AG04449 (cell line): ENCODE measurements around the gene MBNL2.

ENCODE experiments used
- CTCF ChIA-PET: fragments of 350-600 bp; formaldehyde crosslinking; extraction: SDS; loops from one replicate; lab custom pipeline; 2021; ENCODE audit warnings: antibody characterized with exemption; lab: Yijun Ruan, JAX
- POLR2A ChIA-PET: fragments of 400-600, 350-600 bp; formaldehyde crosslinking; extraction: SDS; loops from one replicate; lab custom pipeline; 2020; ENCODE audit warnings: antibody characterized with exemption, inconsistent platforms; lab: Yijun Ruan, JAX
- DNase-seq: peaks from one replicate; pipeline ENCODE4 v3.0.0-alpha.2; 2010; ENCODE audit warnings: low read depth, low spot score
- H3K4me3 ChIP-seq: 2 replicates; pipeline ENCODE4 v1.5.1; 2011; ENCODE audit warnings: low read depth, mild to moderate bottlenecking, control low read depth, low read length
- TF ChIP-seq, protein P1 (sequence below): IDR thresholded peaks from one replicate; pipeline ENCODE4 v1.5.1; 2011; ENCODE audit warnings: mild to moderate bottlenecking, moderate library complexity, low read length, control low read depth, inconsistent platforms; ENCODE audit not compliant: insufficient read depth; ENCODE audit errors: missing control alignments

MBNL2 gene

DNA sequence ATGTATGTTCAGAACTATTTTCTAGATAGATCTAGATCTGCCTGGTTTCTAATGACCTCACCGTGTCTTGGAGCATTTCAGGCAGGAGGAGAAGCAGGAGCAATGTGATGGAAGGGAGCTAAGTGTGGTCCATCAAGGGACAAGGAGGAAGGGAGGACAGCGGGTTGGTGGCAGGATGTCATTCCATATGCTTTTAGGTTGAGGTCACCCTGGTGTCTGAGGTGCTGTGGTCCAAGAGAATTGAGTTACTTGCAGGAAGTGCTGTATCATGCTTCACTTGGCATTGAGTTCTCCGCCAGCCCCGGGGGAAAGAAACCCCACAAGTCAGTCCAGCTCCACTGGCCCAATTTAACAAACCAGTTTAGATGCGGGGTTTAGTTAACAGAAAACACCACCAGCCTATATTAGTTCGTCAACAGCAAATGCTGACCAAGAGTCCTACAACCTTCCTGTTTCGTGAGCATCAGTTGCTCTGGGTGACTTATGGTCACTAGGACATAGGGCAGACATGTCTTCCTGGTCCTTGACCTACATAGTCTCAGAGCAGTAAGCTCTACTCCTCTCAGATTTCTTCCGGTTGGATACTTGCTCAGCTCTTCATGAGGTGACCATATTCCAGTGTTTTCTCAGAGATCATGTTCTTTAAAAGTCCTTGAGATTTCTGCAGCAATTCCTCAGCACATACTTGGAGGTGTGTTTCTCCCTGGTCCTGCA is 79.4 kb downstream of the MBNL2 start:
- POLR2A ChIA-PET: no interaction called here
- CTCF ChIA-PET: interaction anchor here (1.2 kb wide), 1 partner anchor 35 kb away, joined by 3 read pairs; no protein-coding TSS in a partner anchor
- TF ChIP-seq, protein P1, sequence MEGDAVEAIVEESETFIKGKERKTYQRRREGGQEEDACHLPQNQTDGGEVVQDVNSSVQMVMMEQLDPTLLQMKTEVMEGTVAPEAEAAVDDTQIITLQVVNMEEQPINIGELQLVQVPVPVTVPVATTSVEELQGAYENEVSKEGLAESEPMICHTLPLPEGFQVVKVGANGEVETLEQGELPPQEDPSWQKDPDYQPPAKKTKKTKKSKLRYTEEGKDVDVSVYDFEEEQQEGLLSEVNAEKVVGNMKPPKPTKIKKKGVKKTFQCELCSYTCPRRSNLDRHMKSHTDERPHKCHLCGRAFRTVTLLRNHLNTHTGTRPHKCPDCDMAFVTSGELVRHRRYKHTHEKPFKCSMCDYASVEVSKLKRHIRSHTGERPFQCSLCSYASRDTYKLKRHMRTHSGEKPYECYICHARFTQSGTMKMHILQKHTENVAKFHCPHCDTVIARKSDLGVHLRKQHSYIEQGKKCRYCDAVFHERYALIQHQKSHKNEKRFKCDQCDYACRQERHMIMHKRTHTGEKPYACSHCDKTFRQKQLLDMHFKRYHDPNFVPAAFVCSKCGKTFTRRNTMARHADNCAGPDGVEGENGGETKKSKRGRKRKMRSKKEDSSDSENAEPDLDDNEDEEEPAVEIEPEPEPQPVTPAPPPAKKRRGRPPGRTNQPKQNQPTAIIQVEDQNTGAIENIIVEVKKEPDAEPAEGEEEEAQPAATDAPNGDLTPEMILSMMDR: no peak
- no peak for DNase-seq
- H3K4me3 ChIP-seq: no peak overlapping the region

DNA sequence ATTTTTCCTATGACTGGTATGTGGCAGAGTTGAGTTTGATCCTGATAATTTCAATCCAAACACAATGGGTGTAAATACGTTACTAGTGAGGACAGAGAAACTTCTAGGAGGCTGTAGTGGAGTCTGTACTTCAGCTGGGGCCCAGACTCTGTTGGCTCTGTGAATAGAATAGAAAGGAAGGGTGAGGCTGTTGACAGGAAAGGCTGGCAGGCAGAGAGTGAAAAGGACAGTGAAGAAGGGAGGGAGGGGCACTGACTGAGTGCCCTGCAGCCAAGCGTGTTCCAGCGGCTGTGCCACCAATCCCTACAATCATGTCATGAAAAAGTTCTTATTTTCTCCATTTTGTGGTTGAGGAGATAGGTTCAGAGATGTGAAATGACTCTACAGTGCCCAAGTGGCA is 80.5 kb downstream of the MBNL2 start:
- ChIA-PET POLR2A (no interaction called here), CTCF (interaction anchor here (0.6 kb wide), 1 partner anchor 66 kb away, joined by 5 read pairs; no protein-coding TSS in a partner anchor)
- no peak for DNase-seq
- H3K4me3 ChIP-seq: no peak overlapping the region
- TF ChIP-seq, protein P1: no peak

DNA sequence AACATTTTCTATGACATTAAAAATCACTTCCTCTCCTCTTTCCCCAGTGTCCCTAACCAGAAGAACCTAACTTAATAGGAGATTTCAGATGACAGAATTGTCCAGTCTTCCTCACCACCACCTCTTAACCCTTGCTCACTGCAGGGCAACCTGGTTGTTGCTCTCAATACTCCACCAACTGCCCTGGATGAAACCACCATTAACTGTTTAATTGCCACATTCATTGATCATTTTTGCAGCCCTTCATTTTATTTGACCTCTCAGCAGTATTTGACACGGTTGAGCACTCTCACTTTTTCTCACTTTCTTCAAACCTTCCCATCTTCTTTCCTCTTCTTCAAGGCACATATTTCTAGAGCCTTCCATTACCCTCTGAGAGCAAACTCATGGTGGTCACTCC is 84.0 kb downstream of the MBNL2 start:
- ChIA-PET CTCF (interaction anchor here (1.0 kb wide), 1 partner anchor 38 kb away, joined by 3 read pairs; no protein-coding TSS in a partner anchor), POLR2A (no interaction called here)
- no peak overlapping the region for H3K4me3 ChIP-seq
- no peak for DNase-seq
- TF ChIP-seq, protein P1: no peak

DNA sequence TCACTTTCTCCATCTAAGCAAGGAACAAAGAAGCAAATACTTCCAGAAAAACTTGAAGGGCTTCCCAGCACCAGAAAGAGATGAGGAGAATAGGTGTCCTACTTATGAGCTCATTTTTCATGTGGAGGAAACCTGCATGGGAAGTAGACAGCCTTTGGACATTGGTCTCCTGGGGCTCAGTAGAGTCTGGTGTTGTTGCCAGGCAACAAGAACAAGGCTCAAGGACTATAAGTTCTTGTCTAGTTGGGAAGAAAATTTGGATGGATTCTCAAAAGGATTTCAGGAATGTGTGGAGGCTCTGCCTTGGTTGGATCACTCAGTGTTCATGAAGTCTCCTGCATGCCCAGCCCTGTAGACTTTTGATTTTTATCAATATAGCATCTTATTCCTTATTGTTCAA is 84.5 kb downstream of the MBNL2 start:
- CTCF ChIA-PET: interaction anchor here (1.0 kb wide), 1 partner anchor 38 kb away, joined by 3 read pairs; no protein-coding TSS in a partner anchor
- TF ChIP-seq, protein P1: no peak
- POLR2A ChIA-PET: no interaction called here
- DNase-seq: no peak
- H3K4me3 ChIP-seq: no peak overlapping the region

DNA sequence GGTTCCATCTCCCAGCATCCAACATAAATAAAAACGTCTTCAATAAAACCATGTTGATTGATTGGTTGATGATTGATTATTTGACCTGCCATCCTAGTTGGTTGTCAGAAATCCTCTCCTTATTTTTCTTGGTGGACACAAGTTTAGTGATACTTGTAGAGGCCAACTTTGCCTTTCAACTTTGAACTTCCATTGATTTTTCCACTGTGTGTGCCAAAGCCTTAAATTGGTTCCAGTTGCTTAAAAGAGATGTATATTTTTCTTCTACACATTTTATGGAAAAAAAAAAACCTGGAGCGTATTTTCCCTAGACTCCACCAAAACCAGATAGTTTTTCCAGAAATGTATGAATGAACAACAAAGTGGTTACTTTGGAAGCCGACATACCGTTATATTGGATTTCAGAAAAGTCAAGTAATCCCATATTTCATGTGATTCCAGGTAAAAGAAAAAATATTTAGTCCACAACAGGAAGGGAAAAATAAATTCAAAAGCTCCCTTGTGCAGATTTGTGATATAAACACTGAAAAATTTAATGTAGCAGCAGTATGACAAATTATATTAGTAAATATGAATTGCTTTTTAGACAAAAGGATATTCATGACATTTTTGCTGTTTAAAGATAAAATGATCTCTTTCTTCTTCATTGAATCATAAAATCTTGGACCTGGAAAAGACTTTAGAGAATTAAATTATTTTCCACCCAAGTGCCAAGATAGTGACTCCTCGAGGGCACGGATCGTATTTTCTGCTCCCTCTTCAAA is 85.2 kb downstream of the MBNL2 start:
- no peak for DNase-seq
- CTCF ChIA-PET: interaction anchor here (1.1 to 1.7 kb wide), 3 partner anchors 9 to 198 kb away, joined by 3 to 5 read pairs (median 3); no protein-coding TSS in a partner anchor

More for the DNA sequence above, 85.2 kb downstream of the MBNL2 start:
- H3K4me3 ChIP-seq: no peak overlapping the region
- TF ChIP-seq, protein P1: no peak
- POLR2A ChIA-PET: interaction anchor here (0.7 kb wide), 1 partner anchor 126 kb away, joined by 4 read pairs; no protein-coding TSS in a partner anchor
